NT2/D1 (cell line): ENCODE measurements around the gene COX6A1.

ENCODE experiments used
- YY1 ChIP-seq: IDR thresholded peaks from 2 replicates; pipeline ENCODE4 v1.6.1; 2011; ENCODE audit not compliant: insufficient read length, insufficient read depth
- ZNF274 ChIP-seq: IDR thresholded peaks from 2 replicates; pipeline ENCODE4 v1.6.1; 2011; ENCODE audit warnings: mild to moderate bottlenecking, low read depth, low read length

GRCh38 chr12:120465756-120466155 is 27.8 kb downstream of the COX6A1 start:
- TF ChIP-seq ZNF274 (no peak), YY1 (no peak)
